ENCODE results near the gene EMCN.

GRCh38 chr4:100557306-100557705 is 39.5 kb upstream of the EMCN start:
- TF ChIP-seq POLR2A (IDR thresholded peaks at IDR 0.05; ENCODE audit: low read depth, low read length) (no peak), POLR2AphosphoS5 (IDR thresholded peaks at IDR 0.05; ENCODE audit: low read depth, low read length) (no peak), TAF1 (IDR thresholded peaks at IDR 0.05; ENCODE audit: borderline replicate concordance, low read depth, low read length) (no peak)

All from GM12892 (cell line).